HFFc6 (cell line): ENCODE results near the gene DNAJC10. TPM values are rescaled to one million over a fixed set of nuclear protein-coding genes. Genes with fewer than 3 reads are reported as not detected.

ENCODE experiments used
- DNase-seq: peaks from one replicate; pipeline ENCODE4 v3.0.0-alpha.2; 2018
- H3K27ac Mint-ChIP-seq: 2 replicates; pipeline ENCODE4 v1.8.0; 2020; ENCODE audit warnings: mild to moderate bottlenecking, mixed read lengths
- H3K27me3 Mint-ChIP-seq: 2 replicates; pipeline ENCODE4 v1.8.0; 2021; ENCODE audit warnings: mild to moderate bottlenecking, moderate library complexity, mixed read lengths; ENCODE audit not compliant: insufficient read depth
- H3K36me3 Mint-ChIP-seq: 2 replicates; pipeline ENCODE4 v1.8.0; 2021; ENCODE audit warnings: low read depth, mixed read lengths
- H3K4me1 Mint-ChIP-seq: 2 replicates; pipeline ENCODE4 v1.8.0; 2020; ENCODE audit warnings: low read depth, mixed read lengths
- H3K4me3 Mint-ChIP-seq: 2 replicates; pipeline ENCODE4 v1.8.0; 2020; ENCODE audit warnings: mild to moderate bottlenecking, moderate library complexity, mixed read lengths
- H3K9me3 Mint-ChIP-seq: 2 replicates; pipeline ENCODE4 v1.8.0; 2020; ENCODE audit warnings: mild to moderate bottlenecking, mixed read lengths
- CTCF ChIP-seq: fragments of 200-600 bp; sonication (generic); IDR thresholded peaks from 2 replicates; pipeline ENCODE4 v1.5.0; 2021; ENCODE audit warnings: antibody characterized with exemption, mild to moderate bottlenecking
- long read RNA-seq: library from polyadenylated mRNA; unstranded; transcript quantifications from one replicate; pipeline ENCODE4 v2.0.0, GENCODE V29; 2019
- total RNA-seq, 6 experiments: library from RNA; stranded (reverse); fragmentation: NEBNext Ultra II Directional; extraction: Animal tissue kit (Norgen Biotek cat#: 25700); gene quantifications; 2 replicates in 1 of 6; 3 replicates in 5 of 6; pipeline ENCODE4 v1.2.3, GENCODE V29; 2021

DNAJC10 gene
- 100 to 1,000 TPM; 128 to 137 (median 131) TPM for total RNA-seq
- long read RNA-seq, full-length matches to known transcripts = 37 of 79 reads
- long read RNA-seq, partial matches to known transcripts = 34 of 79 reads
- long read RNA-seq, other reads (novel, unspliced or antisense) = 8 of 79 reads

GRCh38 chr2:182715892-182716649, at the start of gene DNAJC10:
Gene DNAJC10 (plus strand): TSS chr2:182716257. CDS start chr2:182718087, 1,830 bp downstream.
- no peaks in the 10 kb centered on the region for H3K36me3 Mint-ChIP-seq
- H3K4me3 Mint-ChIP-seq = no peak within 1 kb of the TSS
- no peak; the same call in 1 of the 2 replicates for TF ChIP-seq CTCF
- H3K27ac Mint-ChIP-seq = no peak within 1 kb of the TSS
- no peaks in the 10 kb centered on the region; the same call in 1 of the 2 replicates for H3K4me1 Mint-ChIP-seq
- no peaks in the 10 kb centered on the region for H3K27me3 Mint-ChIP-seq
- peak; percentile 84 for DNase-seq
- no peaks in the 10 kb centered on the region for H3K9me3 Mint-ChIP-seq

- Mint-ChIP-seq H3K36me3 (no peaks in the 10 kb centered on the region), H3K9me3 (no peaks in the 10 kb centered on the region), H3K27ac (no peak overlapping the region), H3K27me3 (peaks cover 6% of the 10 kb centered on the region), H3K4me1 (peaks cover 5% of the 10 kb centered on the region), H3K4me3 (no peak overlapping the region)
- peak; percentile 87 for TF ChIP-seq CTCF
- DNase-seq = peak; percentile 39
Observed at GRCh38 chr2:182666674-182667314, 49.3 kb upstream of the DNAJC10 start.

GRCh38 chr2:182667315-182667695, 48.8 kb upstream of the DNAJC10 start:
- Mint-ChIP-seq H3K4me1 (peaks cover 10% of the 10 kb centered on the region), H3K27ac (no peak overlapping the region), H3K27me3 (peaks cover 6% of the 10 kb centered on the region), H3K4me3 (no peak overlapping the region), H3K36me3 (no peaks in the 10 kb centered on the region), H3K9me3 (no peaks in the 10 kb centered on the region)
- TF ChIP-seq CTCF = peak; percentile 7
- no peak for DNase-seq

- Mint-ChIP-seq H3K4me3 (no peak overlapping the region), H3K27me3 (peaks cover 3% of the 10 kb centered on the region), H3K36me3 (no peaks in the 10 kb centered on the region), H3K9me3 (no peaks in the 10 kb centered on the region), H3K27ac (no peak overlapping the region), H3K4me1 (peaks cover 18% of the 10 kb centered on the region)
- no peak for TF ChIP-seq CTCF
- DNase-seq = no peak
Observed at GRCh38 chr2:182668671-182669070, 47.4 kb upstream of the DNAJC10 start.

GRCh38 chr2:182672466-182673165, 43.4 kb upstream of the DNAJC10 start:
- TF ChIP-seq CTCF = no peak
- no peaks in the 10 kb centered on the region for H3K36me3 Mint-ChIP-seq
- H3K4me3 Mint-ChIP-seq = peak overlapping the region; percentile 61
- peaks cover 13% of the 10 kb centered on the region for H3K4me1 Mint-ChIP-seq
- H3K9me3 Mint-ChIP-seq = no peaks in the 10 kb centered on the region; the same call in 1 of the 2 replicates
- H3K27me3 Mint-ChIP-seq = peaks cover 7% of the 10 kb centered on the region
- DNase-seq = peak; percentile 56
- peak overlapping the region; percentile 74 for H3K27ac Mint-ChIP-seq
